ENCODE measurements around the gene CENPVL3. TPM values are rescaled to one million over a fixed set of nuclear protein-coding genes. Genes with fewer than 3 reads are reported as not detected.

CENPVL3 gene
- total RNA-seq, 1 donor from 2014 or later, result not detected

- no peaks in the 10 kb centered on the region for H3K9me3 ChIP-seq
- no peak for ATAC-seq
Observed at GRCh38 chrX:51608766-51609165, 9.9 kb downstream of the CENPVL3 start.

GRCh38 chrX:51608126-51608525, 10.6 kb downstream of the CENPVL3 start:
- H3K4me1 ChIP-seq, result no peaks in the 10 kb centered on the region
- intact Hi-C loops (cut with DNase I), result no loop called here
- no peaks in the 10 kb centered on the region for H3K27me3 ChIP-seq
- H3K27ac ChIP-seq, result no peak overlapping the region
- H3K9me3 ChIP-seq, result no peaks in the 10 kb centered on the region
- no peak for TF ChIP-seq CTCF (IDR thresholded peaks at IDR 0.05)
- H3K4me3 ChIP-seq, result no peak overlapping the region
- no peak for ATAC-seq
- no peak for DNase-seq
- no peaks in the 10 kb centered on the region for H3K36me3 ChIP-seq

More at GRCh38 chrX:51608766-51609165, 9.9 kb downstream of the CENPVL3 start:
- intact Hi-C loops (cut with DNase I), result no loop called here
- Histone ChIP-seq H3K4me1 (no peaks in the 10 kb centered on the region), H3K27me3 (no peaks in the 10 kb centered on the region), H3K27ac (no peak overlapping the region), H3K4me3 (no peak overlapping the region), H3K36me3 (no peaks in the 10 kb centered on the region)
- TF ChIP-seq CTCF (IDR thresholded peaks at IDR 0.05), result no peak
- DNase-seq, result no peak

GRCh38 chrX:51606446-51606845, 12.3 kb downstream of the CENPVL3 start:
- ATAC-seq (no peak), DNase-seq (no peak)
- TF ChIP-seq CTCF (IDR thresholded peaks at IDR 0.05), result no peak
- Histone ChIP-seq H3K36me3 (no peaks in the 10 kb centered on the region), H3K4me3 (no peak overlapping the region), H3K4me1 (no peaks in the 10 kb centered on the region), H3K9me3 (no peaks in the 10 kb centered on the region), H3K27ac (no peak overlapping the region), H3K27me3 (no peaks in the 10 kb centered on the region)
- intact Hi-C loops (cut with DNase I), result no loop called here

GRCh38 chrX:51598899-51599298, 19.8 kb downstream of the CENPVL3 start:
- Histone ChIP-seq H3K36me3 (no peaks in the 10 kb centered on the region), H3K27me3 (no peaks in the 10 kb centered on the region), H3K4me1 (no peaks in the 10 kb centered on the region), H3K4me3 (no peak overlapping the region), H3K27ac (no peak overlapping the region), H3K9me3 (no peaks in the 10 kb centered on the region)
- ATAC-seq, result no peak
- no peak for TF ChIP-seq CTCF (IDR thresholded peaks at IDR 0.05)
- DNase-seq, result no peak
- intact Hi-C loops (cut with DNase I), result no loop called here

- ATAC-seq, result no peak
- no peaks in the 10 kb centered on the region for H3K4me1 ChIP-seq
- intact Hi-C loops (cut with DNase I), result no loop called here
- H3K27ac ChIP-seq, result no peak overlapping the region
- no peak for DNase-seq
- no peaks in the 10 kb centered on the region for H3K27me3 ChIP-seq
- H3K36me3 ChIP-seq, result no peaks in the 10 kb centered on the region
- TF ChIP-seq CTCF (IDR thresholded peaks at IDR 0.05), result no peak
- H3K4me3 ChIP-seq, result no peak overlapping the region
- H3K9me3 ChIP-seq, result no peaks in the 10 kb centered on the region
Observed at GRCh38 chrX:51571874-51572273, 46.8 kb downstream of the CENPVL3 start.

GRCh38 chrX:51569561-51569960, 49.2 kb downstream of the CENPVL3 start:
- Histone ChIP-seq H3K9me3 (no peaks in the 10 kb centered on the region), H3K4me3 (no peak overlapping the region), H3K27me3 (no peaks in the 10 kb centered on the region), H3K4me1 (no peaks in the 10 kb centered on the region), H3K36me3 (no peaks in the 10 kb centered on the region), H3K27ac (no peak overlapping the region)
- no peak for TF ChIP-seq CTCF (IDR thresholded peaks at IDR 0.05)
- intact Hi-C loops (cut with DNase I), result no loop called here
- DNase-seq (no peak), ATAC-seq (no peak)

Measured in upper lobe of right lung (tissue), 1 donor.